C4-2B (cell line): Measurements from ENCODE around the gene PC.

ENCODE experiments used
- ZFX ChIP-seq: fragments of 450-650 bp; IDR thresholded peaks from 2 replicates; pipeline ENCODE4 v1.6.1; 2017
- TF ChIP-seq, protein P1 (sequence below): fragments of 450-650 bp; conservative IDR thresholded peaks from 2 replicates; pipeline ENCODE4 v1.5.1; 2017; ENCODE audit warnings: mild to moderate bottlenecking

GRCh38 chr11:66969584-66970225, 11.5 kb upstream of the PC start:
- TF ChIP-seq, protein P1, sequence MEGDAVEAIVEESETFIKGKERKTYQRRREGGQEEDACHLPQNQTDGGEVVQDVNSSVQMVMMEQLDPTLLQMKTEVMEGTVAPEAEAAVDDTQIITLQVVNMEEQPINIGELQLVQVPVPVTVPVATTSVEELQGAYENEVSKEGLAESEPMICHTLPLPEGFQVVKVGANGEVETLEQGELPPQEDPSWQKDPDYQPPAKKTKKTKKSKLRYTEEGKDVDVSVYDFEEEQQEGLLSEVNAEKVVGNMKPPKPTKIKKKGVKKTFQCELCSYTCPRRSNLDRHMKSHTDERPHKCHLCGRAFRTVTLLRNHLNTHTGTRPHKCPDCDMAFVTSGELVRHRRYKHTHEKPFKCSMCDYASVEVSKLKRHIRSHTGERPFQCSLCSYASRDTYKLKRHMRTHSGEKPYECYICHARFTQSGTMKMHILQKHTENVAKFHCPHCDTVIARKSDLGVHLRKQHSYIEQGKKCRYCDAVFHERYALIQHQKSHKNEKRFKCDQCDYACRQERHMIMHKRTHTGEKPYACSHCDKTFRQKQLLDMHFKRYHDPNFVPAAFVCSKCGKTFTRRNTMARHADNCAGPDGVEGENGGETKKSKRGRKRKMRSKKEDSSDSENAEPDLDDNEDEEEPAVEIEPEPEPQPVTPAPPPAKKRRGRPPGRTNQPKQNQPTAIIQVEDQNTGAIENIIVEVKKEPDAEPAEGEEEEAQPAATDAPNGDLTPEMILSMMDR = no peak
- TF ChIP-seq ZFX = no peak
